ENCODE measurements around the gene NKPD1. TPM values are rescaled to one million over a fixed set of nuclear protein-coding genes. Genes with fewer than 3 reads are reported as not detected.

NKPD1 gene
- total RNA-seq, 2 donors from 2014 or later = not detected

GRCh38 chr19:45173816-45174215, 13.0 kb upstream of the NKPD1 start:
- 76 to 80% methylated on average over 3 to 12 of the region's 12 CpGs for WGBS, 2 donors
- ATAC-seq = no peak

GRCh38 chr19:45172611-45173208, 11.9 kb upstream of the NKPD1 start:
- Histone ChIP-seq H3K27ac (no peak overlapping the region), H3K4me1 (peaks cover 8% of the 10 kb centered on the region), H3K4me3 (no peak overlapping the region), H3K27me3 (no peaks in the 10 kb centered on the region), H3K36me3 (replicated peaks in 1 of 2; ENCODE audit: insufficient read depth in 1 of 2, low read depth in 2 of 2) (no peaks in the 10 kb centered on the region), H3K9me3 (no peaks in the 10 kb centered on the region)
- TF ChIP-seq POLR2A (IDR thresholded peaks at IDR 0.05) (no peak), CTCF (IDR thresholded peaks at IDR 0.05) (no peak)
- intact Hi-C loops (cut with DNase I) = no loop called here
- DNase-seq (no peak), ATAC-seq (no peak)
- 93 to 94% methylated on average over 3 to 18 of the region's 18 CpGs for WGBS, 2 donors

More at GRCh38 chr19:45173816-45174215, 13.0 kb upstream of the NKPD1 start:
- intact Hi-C loops (cut with DNase I) = no loop called here
- Histone ChIP-seq H3K9me3 (no peaks in the 10 kb centered on the region), H3K36me3 (replicated peaks in 1 of 2; ENCODE audit: insufficient read depth in 1 of 2, low read depth in 2 of 2) (no peaks in the 10 kb centered on the region), H3K27me3 (no peaks in the 10 kb centered on the region), H3K4me3 (no peak overlapping the region), H3K27ac (no peak overlapping the region), H3K4me1 (peaks cover 8% of the 10 kb centered on the region)
- DNase-seq = no peak
- no peak for TF ChIP-seq POLR2A (IDR thresholded peaks at IDR 0.05)
- no peak for TF ChIP-seq CTCF (IDR thresholded peaks at IDR 0.05)

GRCh38 chr19:45172173-45172572, 11.4 kb upstream of the NKPD1 start:
- WGBS, 2 donors = 58% methylated on average over 4 of the region's 4 CpGs; no CpG with 5 or more reads in 1 of the 2 donors
- no peaks in the 10 kb centered on the region for H3K9me3 ChIP-seq
- no peak overlapping the region for H3K27ac ChIP-seq
- intact Hi-C loops (cut with DNase I) = no loop called here
- TF ChIP-seq CTCF (IDR thresholded peaks at IDR 0.05) (no peak), POLR2A (IDR thresholded peaks at IDR 0.05) (no peak)
- H3K36me3 ChIP-seq (replicated peaks in 1 of 2; ENCODE audit: insufficient read depth in 1 of 2, low read depth in 2 of 2) = no peaks in the 10 kb centered on the region
- no peak for DNase-seq
- no peaks in the 10 kb centered on the region for H3K27me3 ChIP-seq
- no peak overlapping the region for H3K4me3 ChIP-seq
- H3K4me1 ChIP-seq = peaks cover 3% of the 10 kb centered on the region
- no peak for ATAC-seq

- no peaks in the 10 kb centered on the region for H3K36me3 ChIP-seq (replicated peaks in 1 of 2; ENCODE audit: insufficient read depth in 1 of 2, low read depth in 2 of 2)
- no peak for ATAC-seq
- H3K9me3 ChIP-seq = no peaks in the 10 kb centered on the region
These were observed 10.4 kb upstream of the NKPD1 start for GRCh38 chr19:45171211-45171623.

More at GRCh38 chr19:45171211-45171623, 10.4 kb upstream of the NKPD1 start:
- H3K4me1 ChIP-seq = no peaks in the 10 kb centered on the region
- intact Hi-C loops (cut with DNase I) = no loop called here
- H3K27me3 ChIP-seq = no peaks in the 10 kb centered on the region
- WGBS, 2 donors = 45 to 51% methylated on average over 7 of the region's 7 CpGs
- no peak overlapping the region for H3K4me3 ChIP-seq
- no peak overlapping the region for H3K27ac ChIP-seq
- TF ChIP-seq POLR2A (IDR thresholded peaks at IDR 0.05) (no peak), CTCF (IDR thresholded peaks at IDR 0.05) (no peak)
- no peak for DNase-seq

Measured in body of pancreas (tissue), 4 donors.